GM21786 (cell line): ENCODE data around the gene SLCO1B1.

ENCODE experiments used
- ATAC-seq: cut with Tn5 transposase; IDR thresholded peaks from one replicate; pipeline ENCODE4 v1.9.1; 2021; ENCODE audit not compliant: unreplicated experiment

Gene SLCO1B1

GRCh38 chr12:21219206-21219605 lies 88.2 kb downstream of the SLCO1B1 start:
- ATAC-seq = no peak

- no peak for ATAC-seq
These were observed 89.3 kb downstream of the SLCO1B1 start for GRCh38 chr12:21220266-21220665.

DNA sequence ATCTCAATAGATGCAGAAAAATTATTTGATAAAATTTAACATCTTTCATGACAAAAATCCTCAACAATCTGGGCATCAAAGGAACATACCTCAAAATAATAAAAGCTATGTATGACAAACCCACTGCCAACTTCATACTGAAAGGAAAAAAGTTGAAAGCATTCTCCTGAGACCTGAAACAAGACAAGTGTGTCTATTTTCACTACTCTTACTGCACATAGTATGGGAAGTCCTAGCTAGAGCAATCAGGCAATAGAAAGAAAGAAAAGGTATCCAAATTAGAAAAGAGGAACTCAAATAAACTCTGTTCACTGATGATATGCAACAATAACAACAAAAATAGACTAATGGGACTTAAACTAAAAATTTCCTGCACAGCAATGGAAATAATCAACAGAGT lies 90.1 kb downstream of the SLCO1B1 start:
- no peak for ATAC-seq

GRCh38 chr12:21221778-21222177 lies 90.8 kb downstream of the SLCO1B1 start:
- no peak for ATAC-seq

GRCh38 chr12:21223930-21224329 lies 92.9 kb downstream of the SLCO1B1 start:
- no peak for ATAC-seq

- no peak for ATAC-seq
These were observed 103.4 kb downstream of the SLCO1B1 start for GRCh38 chr12:21234395-21234794.

DNA sequence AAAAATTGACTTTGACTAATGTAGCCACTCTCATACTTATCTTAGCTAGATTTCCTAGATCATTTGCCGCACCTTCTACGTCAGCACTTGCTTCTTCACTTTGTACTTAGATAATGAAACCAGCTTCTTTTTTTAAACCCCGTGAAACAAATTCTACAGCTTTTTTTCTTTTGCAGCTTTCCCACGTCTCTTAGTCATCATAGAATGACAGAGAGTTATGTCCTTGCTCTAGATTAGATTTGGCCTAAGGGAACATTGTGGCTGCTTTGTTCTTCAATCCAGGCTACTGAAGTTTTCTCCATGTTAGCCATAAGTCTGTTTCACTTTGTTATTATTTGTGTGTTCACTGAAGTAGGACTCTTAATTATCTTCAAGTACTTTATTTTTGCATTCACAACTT lies 108.9 kb downstream of the SLCO1B1 start:
- no peak for ATAC-seq

GRCh38 chr12:21248679-21249078 lies 117.7 kb downstream of the SLCO1B1 start:
- no peak for ATAC-seq

DNA sequence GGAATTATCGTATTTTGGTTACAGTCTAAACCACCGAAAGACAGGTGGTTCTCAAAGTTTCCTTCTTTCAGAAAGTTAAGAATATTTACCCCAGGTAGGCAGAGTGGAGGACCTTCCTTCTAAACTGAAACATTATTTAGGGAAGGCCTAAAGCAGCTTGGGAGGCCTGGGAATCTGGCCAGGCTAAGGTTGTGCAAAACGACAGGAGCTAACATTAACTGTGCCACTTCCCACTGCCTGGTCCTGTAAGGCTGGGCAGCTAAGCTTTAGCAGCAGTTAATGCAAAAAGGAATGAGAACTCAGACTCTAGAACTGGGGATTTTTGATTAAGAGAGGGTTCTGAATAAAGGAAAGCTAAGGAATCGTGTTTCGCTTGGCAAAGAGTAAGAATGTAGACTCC lies 121.1 kb downstream of the SLCO1B1 start:
- ATAC-seq = no peak

DNA sequence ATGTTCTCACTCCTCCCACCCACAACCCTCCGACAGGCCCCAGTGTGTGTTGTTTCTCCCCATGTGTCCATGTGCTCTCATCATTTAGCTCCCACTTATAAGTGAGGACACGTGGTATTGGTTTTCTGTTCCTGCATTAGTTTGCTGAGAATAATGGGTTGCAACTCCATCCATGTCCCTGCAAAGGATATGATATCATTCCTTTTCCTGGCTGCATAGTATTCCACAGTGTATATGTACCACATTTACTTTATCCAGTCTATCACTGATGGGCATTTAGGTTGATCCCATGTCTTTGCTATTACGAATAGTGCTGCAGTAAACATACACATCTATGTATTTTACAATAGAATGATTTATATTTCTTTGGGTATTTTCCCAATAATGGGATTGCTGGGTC lies 126.2 kb downstream of the SLCO1B1 start:
- no peak for ATAC-seq

DNA sequence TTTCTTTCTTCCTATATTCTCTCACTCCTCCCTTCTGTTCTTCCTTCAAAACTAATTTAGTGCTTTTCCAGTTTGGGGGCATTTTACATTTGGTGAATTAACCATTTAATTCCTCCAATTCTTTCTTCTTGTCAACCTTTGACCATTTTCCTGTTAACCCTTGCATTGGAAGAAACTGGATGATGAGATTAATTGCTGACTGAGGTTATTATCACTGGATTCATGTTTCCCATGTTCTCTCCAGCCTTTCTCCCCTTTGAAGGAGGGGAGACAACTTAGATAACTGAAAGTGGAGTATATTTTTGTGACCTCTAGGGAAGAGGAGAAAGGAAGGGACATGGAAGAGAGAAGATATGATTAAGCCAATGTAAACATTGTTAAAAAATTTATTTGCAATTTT lies 133.2 kb downstream of the SLCO1B1 start:
- ATAC-seq = no peak

GRCh38 chr12:21265932-21266331 lies 134.9 kb downstream of the SLCO1B1 start:
- no peak for ATAC-seq

GRCh38 chr12:21276826-21277225 lies 145.8 kb downstream of the SLCO1B1 start:
- no peak for ATAC-seq
